ENCODE data around the gene DIDO1.

Gene DIDO1

DNA sequence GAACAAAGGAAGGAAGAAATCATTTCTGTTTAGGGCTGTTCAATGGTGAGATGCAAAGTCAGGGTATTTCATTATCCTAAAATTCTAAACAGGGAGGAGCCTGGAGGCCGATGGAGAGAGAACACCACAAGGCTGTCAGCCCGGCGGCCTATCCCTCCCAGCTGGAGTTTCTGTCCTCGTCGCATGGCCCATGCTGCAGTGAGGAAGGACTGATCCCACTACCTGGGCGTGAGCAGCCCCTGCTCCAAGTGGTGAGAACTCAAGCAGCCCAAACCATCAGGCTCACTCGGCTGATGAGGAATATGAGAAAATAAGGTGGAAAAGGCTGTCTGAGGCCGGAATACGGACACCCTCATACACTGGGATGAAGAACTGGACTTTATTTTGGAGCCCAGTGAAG, 30.8 kb downstream of the DIDO1 start:
- no peak for DNase-seq (ENCODE audit: low read depth in 2 of 2)

DNA sequence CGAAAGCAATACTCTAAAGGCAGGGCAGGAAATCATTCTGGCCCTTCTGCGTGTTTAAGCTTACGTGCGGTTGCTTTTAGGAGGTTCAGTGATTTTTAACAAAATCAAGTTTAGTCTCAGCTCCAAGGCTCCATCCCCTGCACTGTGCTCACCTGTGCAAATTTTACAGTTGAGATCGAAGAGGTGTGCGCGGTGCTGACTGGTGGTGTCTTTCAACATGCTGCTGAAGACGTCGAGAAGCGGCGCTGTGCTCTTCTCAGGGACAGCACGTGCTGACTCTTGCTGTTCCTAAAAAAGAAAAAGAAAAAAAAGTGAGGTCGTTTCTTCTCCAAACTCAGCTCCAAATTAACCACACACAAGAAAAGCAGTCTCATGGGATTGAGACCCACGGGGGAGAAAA, 32.0 kb downstream of the DIDO1 start:
- no peak for DNase-seq (ENCODE audit: low read depth in 2 of 2)

GRCh38 chr20:62893700-62894099, 32.6 kb downstream of the DIDO1 start:
- DNase-seq (ENCODE audit: low read depth in 2 of 2): no peak

- no peak for DNase-seq (ENCODE audit: low read depth in 2 of 2)
These were observed 33.7 kb downstream of the DIDO1 start for GRCh38 chr20:62892348-62893304.

GRCh38 chr20:62891111-62891510, 35.2 kb downstream of the DIDO1 start:
- DNase-seq (ENCODE audit: low read depth in 2 of 2): no peak

DNA sequence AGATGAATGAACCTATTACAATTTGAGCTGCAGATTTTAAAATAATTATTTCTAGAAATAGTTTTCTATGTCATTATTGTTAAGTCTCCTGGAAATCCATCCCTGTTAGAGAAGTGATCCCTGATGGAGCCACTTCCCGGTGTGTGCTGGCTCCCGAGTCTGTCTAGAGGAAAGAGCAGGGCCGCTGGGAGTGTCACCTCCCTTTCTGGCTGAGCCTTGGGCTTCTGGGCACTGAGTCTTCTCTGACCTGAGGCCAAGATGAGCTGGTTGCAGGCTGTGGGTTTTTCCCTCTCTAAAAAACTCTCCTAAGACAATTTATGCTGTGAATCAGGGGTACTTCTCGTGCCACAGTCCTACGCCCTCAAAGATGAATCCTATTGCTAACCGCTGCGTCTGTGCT, 35.9 kb downstream of the DIDO1 start:
- no peak for DNase-seq (ENCODE audit: low read depth in 2 of 2)

DNA sequence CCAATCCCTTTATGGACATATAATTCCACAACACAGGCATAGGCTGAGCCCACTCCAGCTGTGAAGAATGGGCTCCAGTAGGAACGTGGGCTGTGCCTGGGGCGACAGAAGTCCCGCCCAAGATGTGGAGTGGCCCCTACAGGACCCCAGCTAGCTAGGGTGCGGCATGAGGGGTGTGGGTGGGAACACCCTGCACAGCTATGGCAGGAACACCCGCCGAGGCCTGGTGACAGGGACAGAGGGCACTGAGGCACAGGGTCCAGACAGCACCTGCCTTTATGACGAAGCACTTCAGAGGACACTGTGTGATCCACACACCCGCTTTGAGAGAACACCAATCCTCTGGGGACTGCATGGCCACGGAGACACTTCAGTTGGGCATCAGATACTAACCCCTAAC, 36.4 kb downstream of the DIDO1 start:
- DNase-seq (ENCODE audit: low read depth in 2 of 2): no peak

- no peak for DNase-seq (ENCODE audit: low read depth in 2 of 2)
These were observed 36.9 kb downstream of the DIDO1 start for GRCh38 chr20:62889411-62889810.

GRCh38 chr20:62888910-62889309, 37.4 kb downstream of the DIDO1 start:
- no peak for DNase-seq (ENCODE audit: low read depth in 2 of 2)

DNA sequence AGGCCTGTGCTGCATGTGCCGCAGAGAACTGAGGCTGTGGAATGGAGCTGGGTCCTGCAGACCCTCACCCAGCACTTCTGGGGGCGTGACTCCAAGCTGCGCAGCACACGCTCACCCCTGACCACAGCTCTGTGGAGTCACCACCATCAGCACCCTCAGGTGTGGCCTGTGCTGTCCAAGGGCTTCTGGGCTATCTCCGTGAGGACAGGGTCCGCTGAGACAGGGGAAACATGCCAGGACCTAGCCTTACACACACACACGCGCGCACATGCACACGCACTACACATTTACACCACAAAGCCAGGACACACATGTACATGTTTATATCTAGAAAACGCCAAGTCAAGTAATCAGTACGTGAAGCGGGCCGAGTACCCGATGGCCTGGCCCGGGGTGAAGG, 37.9 kb downstream of the DIDO1 start:
- no peak for DNase-seq (ENCODE audit: low read depth in 2 of 2)

DNA sequence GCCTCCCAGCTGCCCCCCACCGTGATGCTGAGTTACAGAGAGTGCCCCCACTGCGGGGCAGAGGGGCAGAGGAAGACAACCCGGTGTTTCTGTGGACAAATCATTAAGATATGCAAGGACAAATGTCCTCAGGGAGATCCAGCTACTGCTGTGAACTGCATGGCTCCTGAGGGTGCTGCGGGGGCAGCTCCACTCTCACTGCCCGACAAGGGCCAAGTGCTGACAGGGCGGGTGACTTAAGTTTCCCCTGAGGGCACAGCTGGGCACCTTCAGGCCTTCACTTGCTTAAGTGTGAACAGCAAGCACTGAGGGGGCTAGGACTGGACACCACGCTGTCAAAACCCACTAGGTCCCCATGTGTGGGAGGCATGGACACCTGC, 38.5 kb downstream of the DIDO1 start:
- DNase-seq (ENCODE audit: low read depth in 2 of 2): no peak

DNA sequence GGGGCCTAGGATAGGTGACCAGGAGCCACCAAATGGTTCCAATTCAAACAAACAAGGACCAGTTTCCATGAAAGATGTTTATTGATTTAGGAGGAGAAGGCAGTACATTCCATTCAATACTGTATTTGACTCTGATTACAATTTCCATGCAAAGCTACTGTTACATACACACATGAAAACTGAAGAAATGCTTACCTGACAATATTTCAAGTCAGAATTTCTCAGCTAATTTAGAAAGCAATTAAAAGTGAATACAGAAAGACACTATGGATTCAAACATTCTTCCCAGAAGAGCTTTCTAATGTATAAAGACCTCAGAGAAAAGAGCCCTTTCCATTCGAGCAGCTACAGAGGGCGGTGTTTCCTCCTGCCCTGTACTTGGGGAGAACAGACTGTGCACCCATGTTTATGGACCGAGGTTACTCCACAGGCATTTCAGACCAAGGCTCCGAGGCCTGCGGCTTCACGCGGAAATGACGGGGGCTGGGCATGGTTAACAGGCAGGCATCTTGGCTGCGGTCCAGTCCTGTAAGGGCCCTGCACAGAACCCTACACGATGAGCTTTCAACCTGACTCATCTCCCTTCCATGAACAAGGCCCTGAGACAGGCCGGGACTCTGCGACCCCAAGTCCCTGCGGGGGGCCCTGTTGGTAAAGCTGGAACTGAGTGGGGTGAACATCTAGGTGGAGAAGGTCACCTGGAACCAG, 39.0 kb downstream of the DIDO1 start:
- no peak for DNase-seq (ENCODE audit: low read depth in 2 of 2)

GRCh38 chr20:62886709-62887058, 39.6 kb downstream of the DIDO1 start:
- no peak for DNase-seq (ENCODE audit: low read depth in 2 of 2)

- DNase-seq (ENCODE audit: low read depth in 2 of 2): no peak
These were observed 40.2 kb downstream of the DIDO1 start for GRCh38 chr20:62885896-62886708.

DNA sequence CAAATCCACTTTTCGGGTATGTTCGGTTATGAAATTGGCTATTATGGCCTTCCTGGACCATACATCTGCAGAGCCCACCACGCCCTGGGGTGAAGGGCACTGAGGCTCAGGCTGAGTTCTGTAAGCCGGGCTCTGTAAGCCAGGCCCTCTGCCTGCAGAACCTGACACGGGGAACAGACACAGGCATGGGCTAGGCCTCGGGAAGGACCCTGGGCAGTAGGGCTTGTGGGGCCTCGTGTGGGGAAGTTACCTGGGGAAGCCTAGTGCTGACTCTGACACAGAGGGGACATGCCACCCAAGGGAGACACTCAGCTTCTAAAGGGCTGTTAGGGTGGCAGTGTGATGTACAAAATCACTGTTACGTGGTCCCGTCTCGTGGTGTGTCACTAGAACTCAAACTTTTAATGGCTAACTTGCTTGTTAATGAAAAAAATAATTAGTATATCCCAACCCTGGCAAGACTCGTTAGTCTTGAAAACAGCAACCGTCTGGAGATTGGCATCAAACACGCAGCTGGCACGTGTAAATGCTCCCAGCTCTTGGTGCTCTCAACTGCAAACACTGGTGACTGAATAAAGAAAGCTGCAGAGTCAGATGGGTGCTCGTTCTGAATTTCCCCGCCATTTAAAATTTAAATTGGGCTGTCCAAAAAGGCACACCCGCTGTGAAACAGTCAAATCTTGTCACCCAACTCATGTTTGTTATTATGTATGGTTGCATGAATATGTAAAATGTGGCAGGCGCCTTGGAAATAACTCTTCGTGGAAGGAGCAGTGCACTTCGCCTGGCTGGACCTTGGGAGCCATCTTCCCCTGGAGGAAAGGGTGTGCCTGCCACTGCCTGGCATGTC, 41.0 kb downstream of the DIDO1 start:
- no peak for DNase-seq (ENCODE audit: low read depth in 2 of 2)

DNA sequence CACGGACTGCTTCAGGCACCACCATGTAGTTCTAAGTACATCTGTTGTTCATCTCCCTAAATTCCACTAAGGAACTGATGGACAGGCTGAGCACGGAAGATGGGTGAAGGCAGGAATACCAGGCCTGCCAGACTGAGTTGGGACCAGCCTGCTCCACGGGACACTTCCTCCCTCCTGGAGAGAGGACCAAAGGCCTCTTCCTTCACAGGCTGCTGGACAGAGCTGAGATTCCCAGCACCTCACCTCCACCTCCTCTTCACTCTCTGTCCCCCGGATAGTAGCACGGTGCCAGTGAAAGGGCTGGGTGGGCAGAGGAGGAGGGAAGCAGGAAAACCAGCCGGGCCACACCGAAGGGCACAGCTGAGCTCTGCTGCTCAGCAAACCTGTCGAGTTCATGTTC, 41.7 kb downstream of the DIDO1 start:
- DNase-seq (ENCODE audit: low read depth in 2 of 2): no peak

GRCh38 chr20:62882426-62882825, 43.9 kb downstream of the DIDO1 start:
- no peak for DNase-seq (ENCODE audit: low read depth in 2 of 2)

DNA sequence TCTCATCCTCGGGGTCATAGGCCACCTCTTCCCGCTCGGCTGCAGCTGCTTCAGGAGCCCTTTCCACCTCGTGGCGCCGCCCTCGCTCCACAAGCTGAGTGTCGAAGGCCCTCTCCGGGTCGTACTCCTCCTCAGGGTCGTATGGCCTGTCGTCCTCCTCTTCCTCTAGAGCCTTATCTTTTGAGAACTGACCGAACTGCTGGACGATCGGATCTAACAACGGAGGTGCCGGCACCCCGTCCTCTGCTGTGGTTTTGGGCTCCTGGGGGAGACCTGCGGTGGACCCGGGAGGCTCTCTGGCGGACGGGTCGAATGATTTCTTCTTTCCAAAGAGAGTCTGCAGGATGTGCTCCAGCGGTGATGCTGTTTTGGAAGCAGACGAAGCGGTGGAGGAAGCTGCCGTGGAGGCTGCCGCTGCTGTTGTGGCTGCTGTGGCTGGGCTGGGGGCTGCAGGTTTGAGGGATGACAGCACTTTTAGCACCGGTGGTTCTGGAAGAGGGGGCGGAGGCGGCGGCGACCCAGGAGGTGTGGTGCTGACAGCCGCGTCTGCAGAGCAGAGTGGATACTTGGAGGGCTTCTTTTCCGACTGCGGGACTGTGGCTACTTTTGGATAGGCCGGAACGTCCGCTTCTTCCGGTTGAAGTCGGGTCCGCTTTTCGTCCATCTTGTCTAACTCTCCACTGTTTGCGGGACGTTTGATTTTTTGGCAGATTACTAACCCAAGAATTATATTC, 44.5 kb downstream of the DIDO1 start:
- no peak for DNase-seq (ENCODE audit: low read depth in 2 of 2)

DNA sequence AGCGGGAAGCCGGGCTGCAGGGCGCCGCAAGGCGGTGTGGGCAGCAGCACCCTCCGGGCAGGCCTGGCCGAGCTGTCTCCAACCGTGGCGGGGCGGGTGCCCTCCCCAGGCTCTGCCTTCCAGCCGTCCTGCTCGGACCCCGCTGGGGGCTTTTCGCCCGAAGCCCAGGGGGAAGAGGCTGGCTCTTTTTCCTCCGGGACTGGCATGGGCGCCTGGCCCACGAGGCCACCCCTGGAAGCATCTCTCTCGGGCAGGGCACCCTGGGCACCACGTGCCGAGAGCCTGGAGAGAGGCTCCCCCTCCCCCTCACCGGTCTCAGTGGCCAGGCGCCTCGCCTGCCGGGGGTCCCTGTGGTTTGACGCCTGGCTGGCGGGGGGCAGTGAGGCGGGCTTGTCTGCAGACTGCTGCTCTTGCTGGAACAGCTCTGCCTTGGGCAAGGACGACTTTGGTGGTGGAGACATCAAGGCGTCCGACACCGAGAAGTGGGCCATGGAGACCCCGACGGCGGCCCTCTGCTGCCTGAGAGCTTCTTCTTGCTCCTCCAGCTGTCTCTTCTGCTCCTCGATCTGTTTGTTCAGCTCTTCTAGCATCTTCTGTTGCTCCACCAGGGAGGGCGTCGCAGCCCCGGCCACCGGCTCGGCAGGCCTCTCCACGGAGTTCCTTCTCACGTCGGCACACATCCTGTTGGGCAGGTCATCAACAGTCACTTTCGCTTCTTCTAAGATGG, 45.2 kb downstream of the DIDO1 start:
- DNase-seq (ENCODE audit: low read depth in 2 of 2): no peak

All from stimulated activated CD8-positive, alpha-beta memory T cell treated with anti-CD3 and anti-CD28 coated beads, Interleukin-7, amount 100 ng/mL, for 1 hour (primary cell).